Right lobe of liver (tissue), 4 donors: ENCODE results near the gene FCRL1.

Experiments used
- POLR2A ChIP-seq: fragments of 450-650 bp; IDR thresholded peaks from one replicate; pipeline ENCODE4 v1.6.1; 2017; ENCODE audit warnings: antibody characterized with exemption, mild to moderate bottlenecking
- TF ChIP-seq, protein P1 (sequence below), 4 donors: fragments of 200-600 bp in 3 of 4; fragments of 450-650 bp in 1 of 4; IDR thresholded peaks; one replicate each; pipeline versions ENCODE4 v1.5.1 to v1.8.0; 2016 to 2022; ENCODE audit warnings: antibody characterized with exemption in 4 of 4, mild to moderate bottlenecking in 2 of 4
- donor health status: DM: no; HTN: no; CAD: no.
- donor health status: DM: no; HTN: no; CAD: no.
- donor health status: DM: no; HTN: yes; CAD: no.

DNA sequence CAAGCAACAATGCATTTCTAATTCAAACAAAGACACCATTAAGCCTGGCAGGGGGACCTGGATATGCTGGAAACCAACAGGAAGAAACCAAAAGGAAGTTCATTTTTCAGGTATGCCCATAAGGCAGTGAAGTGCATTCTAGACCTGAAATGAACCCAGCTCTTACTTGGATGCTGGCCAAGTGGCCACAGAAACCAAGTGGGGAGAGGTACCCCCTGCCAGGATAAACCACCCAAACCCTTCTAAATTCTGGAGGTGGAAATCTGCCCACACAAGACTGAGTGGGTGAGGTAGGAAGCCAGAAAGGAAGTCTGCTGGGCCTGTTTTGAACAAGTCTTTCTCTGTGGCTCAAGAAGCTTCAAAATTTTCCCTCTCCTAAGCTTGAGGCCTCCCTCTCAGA is 19.0 kb upstream of the FCRL1 start:
- no peak for TF ChIP-seq POLR2A
- TF ChIP-seq, protein P1, sequence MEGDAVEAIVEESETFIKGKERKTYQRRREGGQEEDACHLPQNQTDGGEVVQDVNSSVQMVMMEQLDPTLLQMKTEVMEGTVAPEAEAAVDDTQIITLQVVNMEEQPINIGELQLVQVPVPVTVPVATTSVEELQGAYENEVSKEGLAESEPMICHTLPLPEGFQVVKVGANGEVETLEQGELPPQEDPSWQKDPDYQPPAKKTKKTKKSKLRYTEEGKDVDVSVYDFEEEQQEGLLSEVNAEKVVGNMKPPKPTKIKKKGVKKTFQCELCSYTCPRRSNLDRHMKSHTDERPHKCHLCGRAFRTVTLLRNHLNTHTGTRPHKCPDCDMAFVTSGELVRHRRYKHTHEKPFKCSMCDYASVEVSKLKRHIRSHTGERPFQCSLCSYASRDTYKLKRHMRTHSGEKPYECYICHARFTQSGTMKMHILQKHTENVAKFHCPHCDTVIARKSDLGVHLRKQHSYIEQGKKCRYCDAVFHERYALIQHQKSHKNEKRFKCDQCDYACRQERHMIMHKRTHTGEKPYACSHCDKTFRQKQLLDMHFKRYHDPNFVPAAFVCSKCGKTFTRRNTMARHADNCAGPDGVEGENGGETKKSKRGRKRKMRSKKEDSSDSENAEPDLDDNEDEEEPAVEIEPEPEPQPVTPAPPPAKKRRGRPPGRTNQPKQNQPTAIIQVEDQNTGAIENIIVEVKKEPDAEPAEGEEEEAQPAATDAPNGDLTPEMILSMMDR (IDR thresholded peaks at IDR 0.05): no peak
